Loucy (cell line): ENCODE measurements around the gene MOK.

Experiments
- H2AFZ ChIP-seq: fragments of 200-600 bp; sonication (generic); 2 replicates; pipeline ENCODE4 v1.6.0; 2016; ENCODE audit warnings: antibody characterized with exemption, mild to moderate bottlenecking, low read length, moderate library complexity
- H3F3A ChIP-seq: fragments of 200-600 bp; 2 replicates; pipeline ENCODE4 v1.6.0; 2016; ENCODE audit warnings: antibody characterized with exemption, low read depth, mild to moderate bottlenecking
- H3K27me3 ChIP-seq: fragments of 200-600 bp; sonication (generic); 2 replicates; pipeline ENCODE4 v1.6.1; 2014; ENCODE audit warnings: low read length, mild to moderate bottlenecking; ENCODE audit not compliant: insufficient read depth, poor library complexity, severe bottlenecking
- H3K36me3 ChIP-seq: fragments of 200-600 bp; sonication (generic); 2 replicates; pipeline ENCODE4 v1.6.1; 2016; ENCODE audit warnings: low read length; ENCODE audit not compliant: insufficient read depth
- H3K4me1 ChIP-seq: fragments of 200-600 bp; sonication (generic); 2 replicates; pipeline ENCODE4 v1.5.1; 2014; ENCODE audit warnings: low read length, mild to moderate bottlenecking; ENCODE audit not compliant: insufficient read depth, poor library complexity, severe bottlenecking
- H3K4me2 ChIP-seq: fragments of 200-600 bp; sonication (generic); 2 replicates; pipeline ENCODE4 v1.6.0; 2014; ENCODE audit warnings: antibody characterized with exemption, low read length, low read depth, mild to moderate bottlenecking; ENCODE audit not compliant: poor library complexity, severe bottlenecking
- H3K4me3 ChIP-seq: fragments of 200-600 bp; sonication (generic); 2 replicates; pipeline ENCODE4 v1.5.1; 2014; ENCODE audit warnings: low read length, mild to moderate bottlenecking, mixed read lengths; ENCODE audit not compliant: poor library complexity, severe bottlenecking
- H3K79me2 ChIP-seq: fragments of 200-600 bp; sonication (generic); 2 replicates; pipeline ENCODE4 v1.6.1; 2014; ENCODE audit warnings: low read length; ENCODE audit not compliant: insufficient read depth
- H3K9ac ChIP-seq: fragments of 200-600 bp; sonication (generic); 2 replicates; pipeline ENCODE4 v1.6.0; 2014; ENCODE audit warnings: mild to moderate bottlenecking, low read depth, low read length, moderate library complexity; ENCODE audit not compliant: poor library complexity, severe bottlenecking
- H3K9me2 ChIP-seq: fragments of 200-600 bp; sonication (generic); replicated peaks from 2 replicates; pipeline ENCODE4 v1.6.1; 2016; ENCODE audit warnings: low read depth, low read length, mixed read lengths
- H3K9me3 ChIP-seq: fragments of 200-600 bp; sonication (generic); 2 replicates; pipeline ENCODE4 v1.6.1; 2014; ENCODE audit warnings: mild to moderate bottlenecking, antibody characterized with exemption, low read length, low read depth; ENCODE audit not compliant: insufficient read depth
- H4K20me1 ChIP-seq: fragments of 200-600 bp; sonication (generic); 2 replicates; pipeline ENCODE4 v1.6.0; 2014; ENCODE audit warnings: antibody characterized with exemption, low read length, mild to moderate bottlenecking; ENCODE audit not compliant: insufficient read depth, poor library complexity, severe bottlenecking
- EZH2phosphoT487 ChIP-seq: fragments of 200-600 bp; IDR thresholded peaks from 2 replicates; pipeline ENCODE4 v1.6.1; 2018; ENCODE audit warnings: antibody characterized with exemption, mild to moderate bottlenecking, moderate library complexity, borderline replicate concordance
- TF ChIP-seq, protein P1 (sequence below): fragments of 200-600 bp; sonication (generic); conservative IDR thresholded peaks from 2 replicates; pipeline ENCODE4 v1.5.1; 2014; ENCODE audit warnings: mild to moderate bottlenecking, antibody characterized with exemption, low read length

MOK gene

DNA sequence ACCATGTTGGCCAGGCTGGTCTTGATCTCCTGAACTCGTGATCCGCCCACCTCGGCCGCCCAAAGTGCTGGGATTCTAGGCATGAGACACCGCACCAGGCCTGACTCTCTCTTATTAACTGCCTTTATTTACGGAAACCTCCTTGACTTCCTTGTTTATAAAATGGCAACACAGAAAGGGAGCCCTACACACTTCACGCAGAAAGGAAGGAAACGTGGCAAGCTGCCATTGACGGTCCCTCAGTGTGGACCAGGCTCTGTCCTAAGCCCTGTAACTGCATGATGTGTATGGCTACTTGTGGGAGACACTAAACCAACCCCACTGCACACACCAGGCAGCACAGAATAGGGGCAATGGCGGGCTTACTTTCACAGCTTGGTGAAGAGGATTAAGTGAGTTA lies 46.1 kb upstream of the MOK start:
- Histone ChIP-seq H3K36me3 (peaks cover 26% of the 10 kb centered on the region; the same call in 1 of the 2 replicates), H3K27me3 (no peaks in the 10 kb centered on the region), H3F3A (no peaks in the 10 kb centered on the region), H3K4me1 (no peaks in the 10 kb centered on the region), H3K9me2 (no peaks in the 10 kb centered on the region), H3K4me2 (no peak overlapping the region), H2AFZ (no peak overlapping the region), H3K9ac (no peak overlapping the region), H3K79me2 (no peaks in the 10 kb centered on the region), H3K9me3 (no peaks in the 10 kb centered on the region), H4K20me1 (no peaks in the 10 kb centered on the region), H3K4me3 (no peak overlapping the region)
- TF ChIP-seq EZH2phosphoT487: no peak
- TF ChIP-seq, protein P1, sequence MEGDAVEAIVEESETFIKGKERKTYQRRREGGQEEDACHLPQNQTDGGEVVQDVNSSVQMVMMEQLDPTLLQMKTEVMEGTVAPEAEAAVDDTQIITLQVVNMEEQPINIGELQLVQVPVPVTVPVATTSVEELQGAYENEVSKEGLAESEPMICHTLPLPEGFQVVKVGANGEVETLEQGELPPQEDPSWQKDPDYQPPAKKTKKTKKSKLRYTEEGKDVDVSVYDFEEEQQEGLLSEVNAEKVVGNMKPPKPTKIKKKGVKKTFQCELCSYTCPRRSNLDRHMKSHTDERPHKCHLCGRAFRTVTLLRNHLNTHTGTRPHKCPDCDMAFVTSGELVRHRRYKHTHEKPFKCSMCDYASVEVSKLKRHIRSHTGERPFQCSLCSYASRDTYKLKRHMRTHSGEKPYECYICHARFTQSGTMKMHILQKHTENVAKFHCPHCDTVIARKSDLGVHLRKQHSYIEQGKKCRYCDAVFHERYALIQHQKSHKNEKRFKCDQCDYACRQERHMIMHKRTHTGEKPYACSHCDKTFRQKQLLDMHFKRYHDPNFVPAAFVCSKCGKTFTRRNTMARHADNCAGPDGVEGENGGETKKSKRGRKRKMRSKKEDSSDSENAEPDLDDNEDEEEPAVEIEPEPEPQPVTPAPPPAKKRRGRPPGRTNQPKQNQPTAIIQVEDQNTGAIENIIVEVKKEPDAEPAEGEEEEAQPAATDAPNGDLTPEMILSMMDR: no peak

DNA sequence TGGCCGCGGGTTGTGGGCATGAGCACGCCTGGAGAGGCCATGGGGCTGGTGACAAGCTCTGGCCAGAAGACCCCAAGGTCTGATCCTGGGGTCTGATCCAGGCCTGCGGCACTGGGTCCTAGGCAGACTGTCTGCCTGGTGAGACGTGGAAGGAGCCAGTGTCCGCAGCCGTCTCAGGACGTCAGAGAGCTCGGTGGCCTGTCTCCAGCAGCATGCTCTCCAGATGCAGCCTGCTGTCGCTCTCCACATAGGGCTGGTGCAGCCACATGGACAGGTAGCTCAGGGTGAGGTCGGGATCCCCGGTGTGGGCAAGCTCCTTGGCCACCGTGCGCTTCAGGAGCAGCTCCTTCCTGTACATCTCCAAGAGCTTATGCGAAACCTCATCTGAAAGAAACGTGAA lies 43.4 kb upstream of the MOK start:
- no peaks in the 10 kb centered on the region for H3K9me3 ChIP-seq
- no peak overlapping the region for H2AFZ ChIP-seq
- H3F3A ChIP-seq: no peaks in the 10 kb centered on the region
- no peak overlapping the region for H3K4me3 ChIP-seq
- no peaks in the 10 kb centered on the region for H3K4me1 ChIP-seq
- no peak overlapping the region for H3K9ac ChIP-seq
- H3K9me2 ChIP-seq: no peaks in the 10 kb centered on the region
- TF ChIP-seq, protein P1: no peak
- TF ChIP-seq EZH2phosphoT487: no peak
- H3K36me3 ChIP-seq: peaks cover 32% of the 10 kb centered on the region; the same call in 1 of the 2 replicates
- no peak overlapping the region for H3K4me2 ChIP-seq
- no peaks in the 10 kb centered on the region for H4K20me1 ChIP-seq
- no peaks in the 10 kb centered on the region for H3K79me2 ChIP-seq
- no peaks in the 10 kb centered on the region for H3K27me3 ChIP-seq

DNA sequence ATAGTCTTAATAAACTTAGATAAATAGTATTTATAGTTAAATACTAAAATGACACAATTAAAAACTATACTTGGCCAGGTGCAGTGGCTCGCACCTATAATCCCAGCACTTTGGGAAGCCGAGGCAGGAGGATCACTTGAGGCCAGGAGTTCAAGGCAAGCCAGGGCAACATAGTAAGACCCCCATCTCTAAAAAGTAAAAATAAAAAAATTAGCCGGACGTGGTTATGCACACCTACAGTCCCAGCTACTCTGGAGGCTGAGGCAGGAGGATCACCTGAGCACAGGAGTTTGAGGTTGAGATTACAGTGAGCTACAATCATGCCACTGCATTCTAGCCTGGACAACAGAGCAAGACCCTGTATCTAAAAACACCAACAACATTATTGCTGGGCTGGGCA lies 41.7 kb upstream of the MOK start:
- Histone ChIP-seq H3K79me2 (no peaks in the 10 kb centered on the region), H3K4me2 (no peak overlapping the region), H3K9me2 (no peaks in the 10 kb centered on the region), H3K36me3 (peaks cover 37% of the 10 kb centered on the region; the same call in 1 of the 2 replicates), H2AFZ (no peak overlapping the region), H3K9ac (no peak overlapping the region), H3K27me3 (no peaks in the 10 kb centered on the region), H3K4me1 (no peaks in the 10 kb centered on the region), H3F3A (no peaks in the 10 kb centered on the region), H3K4me3 (no peak overlapping the region), H3K9me3 (no peaks in the 10 kb centered on the region), H4K20me1 (no peaks in the 10 kb centered on the region)
- TF ChIP-seq EZH2phosphoT487: no peak
- TF ChIP-seq, protein P1: no peak
